Stomach (tissue), 4 donors: ENCODE data around the gene ACTL7A.

Experiments
- EP300 ChIP-seq: sonication (generic); formaldehyde crosslinking; IDR thresholded peaks from one replicate; pipeline ENCODE4 v1.6.1; 2017; ENCODE audit warnings: antibody characterized with exemption
- POLR2AphosphoS5 ChIP-seq, 3 donors: sonication (generic); formaldehyde crosslinking; IDR thresholded peaks; one replicate each; pipeline ENCODE4 v1.6.1; 2016; ENCODE audit warnings: antibody characterized with exemption in 3 of 3

- TF ChIP-seq EP300 (no peak), POLR2AphosphoS5 (IDR thresholded peaks at IDR 0.05) (no peak)
These were observed 10.0 kb upstream of the ACTL7A start for GRCh38 chr9:108852079-108852478.
